HepG2 (cell line): Measurements from ENCODE around the gene PCDHGB2.
"Not testable (repeated sequence)": the region's sequence is repeated elsewhere in the genome, so short reads cannot be mapped to it uniquely, and the experiment has no call there.

Experiments
- CBX2 ChIP-seq, 2 experiments: fragments of 200-600 bp in 1 of 2; sonication (generic); formaldehyde crosslinking in 1 of 2; IDR thresholded peaks; 2 replicates each; pipeline versions ENCODE4 v1.7.0 to v1.8.1; 2018 to 2022; ENCODE audit warnings: low read depth in 2 of 2, low read length in 1 of 2, mild to moderate bottlenecking in 1 of 2, missing genetic modification reagents in 1 of 2
- HNF4A ChIP-seq: sonication (generic); formaldehyde crosslinking; IDR thresholded peaks from 2 replicates; pipeline ENCODE4 v1.4.0; 2020; ENCODE audit warnings: missing genetic modification reagents
- HNF4G ChIP-seq, 2 experiments: sonication (generic) in 1 of 2; formaldehyde crosslinking in 1 of 2; IDR thresholded peaks; 2 replicates each; pipeline versions ENCODE4 v1.4.0 to v1.6.1; 2011 to 2020; ENCODE audit warnings: borderline replicate concordance in 2 of 2, low read depth in 2 of 2, mild to moderate bottlenecking in 2 of 2, low read length in 1 of 2, missing genetic modification reagents in 1 of 2, moderate library complexity in 1 of 2
- JARID2 ChIP-seq: sonication (generic); formaldehyde crosslinking; IDR thresholded peaks from 2 replicates; pipeline ENCODE4 v1.8.1; 2023; ENCODE audit warnings: missing genetic modification reagents, inconsistent platforms; ENCODE audit not compliant: insufficient replicate concordance
- POLR2AphosphoS2 ChIP-seq: IDR thresholded peaks from 2 replicates; pipeline ENCODE4 v1.6.1; 2011; ENCODE audit warnings: low read depth, low read length, improper control_type of control experiment
- ZNF672 ChIP-seq: sonication (generic); formaldehyde crosslinking; IDR thresholded peaks from 2 replicates; pipeline ENCODE4 v1.8.1; 2022; ENCODE audit warnings: missing genetic modification reagents
- ZNF75D ChIP-seq: sonication (generic); formaldehyde crosslinking; IDR thresholded peaks from 2 replicates; pipeline ENCODE4 v1.8.1; 2023; ENCODE audit warnings: missing genetic modification reagents, mild to moderate bottlenecking, borderline replicate concordance
- TF ChIP-seq, protein P1 (sequence below): sonication (generic); formaldehyde crosslinking; IDR thresholded peaks from 2 replicates; pipeline ENCODE4 v1.5.0; 2020; ENCODE audit warnings: mild to moderate bottlenecking, missing genetic modification reagents, moderate library complexity
- TF ChIP-seq, protein P2 (sequence below): IDR thresholded peaks from 2 replicates; pipeline ENCODE4 v1.6.1; 2018; ENCODE audit warnings: missing genetic modification reagents, mild to moderate bottlenecking, missing compliant biosample characterization

GRCh38 chr5:141316963-141317362 is 42.8 kb upstream of the PCDHGB2 start:
- TF ChIP-seq, protein P1, sequence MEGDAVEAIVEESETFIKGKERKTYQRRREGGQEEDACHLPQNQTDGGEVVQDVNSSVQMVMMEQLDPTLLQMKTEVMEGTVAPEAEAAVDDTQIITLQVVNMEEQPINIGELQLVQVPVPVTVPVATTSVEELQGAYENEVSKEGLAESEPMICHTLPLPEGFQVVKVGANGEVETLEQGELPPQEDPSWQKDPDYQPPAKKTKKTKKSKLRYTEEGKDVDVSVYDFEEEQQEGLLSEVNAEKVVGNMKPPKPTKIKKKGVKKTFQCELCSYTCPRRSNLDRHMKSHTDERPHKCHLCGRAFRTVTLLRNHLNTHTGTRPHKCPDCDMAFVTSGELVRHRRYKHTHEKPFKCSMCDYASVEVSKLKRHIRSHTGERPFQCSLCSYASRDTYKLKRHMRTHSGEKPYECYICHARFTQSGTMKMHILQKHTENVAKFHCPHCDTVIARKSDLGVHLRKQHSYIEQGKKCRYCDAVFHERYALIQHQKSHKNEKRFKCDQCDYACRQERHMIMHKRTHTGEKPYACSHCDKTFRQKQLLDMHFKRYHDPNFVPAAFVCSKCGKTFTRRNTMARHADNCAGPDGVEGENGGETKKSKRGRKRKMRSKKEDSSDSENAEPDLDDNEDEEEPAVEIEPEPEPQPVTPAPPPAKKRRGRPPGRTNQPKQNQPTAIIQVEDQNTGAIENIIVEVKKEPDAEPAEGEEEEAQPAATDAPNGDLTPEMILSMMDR: not testable (repeated sequence)
- TF ChIP-seq JARID2 (CRISPR knock-in tag); HNF4G (IDR thresholded peaks at IDR 0.05; ENCODE audit: borderline replicate concordance, low read depth, low read length); HNF4G (CRISPR knock-in tag; IDR thresholded peaks at IDR 0.05; ENCODE audit: borderline replicate concordance, low read depth); CBX2 (IDR thresholded peaks at IDR 0.05; ENCODE audit: low read depth, low read length); CBX2 (CRISPR knock-in tag; IDR thresholded peaks at IDR 0.05; ENCODE audit: low read depth); HNF4A; ZNF672 (CRISPR knock-in tag); POLR2AphosphoS2; ZNF75D: not testable (repeated sequence)
- TF ChIP-seq, protein P2, sequence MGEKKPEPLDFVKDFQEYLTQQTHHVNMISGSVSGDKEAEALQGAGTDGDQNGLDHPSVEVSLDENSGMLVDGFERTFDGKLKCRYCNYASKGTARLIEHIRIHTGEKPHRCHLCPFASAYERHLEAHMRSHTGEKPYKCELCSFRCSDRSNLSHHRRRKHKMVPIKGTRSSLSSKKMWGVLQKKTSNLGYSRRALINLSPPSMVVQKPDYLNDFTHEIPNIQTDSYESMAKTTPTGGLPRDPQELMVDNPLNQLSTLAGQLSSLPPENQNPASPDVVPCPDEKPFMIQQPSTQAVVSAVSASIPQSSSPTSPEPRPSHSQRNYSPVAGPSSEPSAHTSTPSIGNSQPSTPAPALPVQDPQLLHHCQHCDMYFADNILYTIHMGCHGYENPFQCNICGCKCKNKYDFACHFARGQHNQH (CRISPR knock-in tag): not testable (repeated sequence)
